Measurements from ENCODE around the gene ITGB3.

DNA sequence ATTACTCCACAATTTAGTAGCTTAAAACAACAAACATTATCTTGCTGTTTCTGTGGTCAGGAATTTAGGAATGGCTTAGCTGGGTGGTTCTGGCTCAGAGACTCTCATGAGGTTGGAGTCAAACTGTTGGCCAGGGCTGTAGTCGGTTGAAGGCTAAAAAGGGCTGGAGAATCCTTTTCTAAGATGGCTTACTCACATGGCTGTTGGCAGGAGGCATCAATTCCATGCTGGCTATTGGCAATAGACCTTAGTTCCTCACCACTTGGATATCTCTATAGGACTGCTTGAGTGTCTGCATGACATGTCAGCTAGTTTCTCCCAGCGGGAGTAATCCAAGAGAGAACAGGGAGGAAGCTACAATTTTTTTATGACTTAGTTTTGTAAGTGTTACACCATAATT, 63.5 kb downstream of the ITGB3 start:
- TF ChIP-seq FOSL1 (IDR thresholded peaks at IDR 0.05; ENCODE audit: low read depth) (no peak), EZH2phosphoT487 (IDR thresholded peaks at IDR 0.05; ENCODE audit: borderline replicate concordance) (no peak), ELF1 (IDR thresholded peaks at IDR 0.05; ENCODE audit: borderline replicate concordance, low read depth) (no peak), ZFX (IDR thresholded peaks at IDR 0.05) (no peak), ZNF274 (IDR thresholded peaks at IDR 0.05; ENCODE audit: low read depth, low read length) (no peak), EZH2 (IDR thresholded peaks at IDR 0.05) (no peak), POLR2AphosphoS5 (IDR thresholded peaks at IDR 0.05; ENCODE audit: low read depth, low read length) (no peak), POLR2A (IDR thresholded peaks at IDR 0.05; ENCODE audit: borderline replicate concordance, extremely low read depth, insufficient read depth, insufficient read length) (no peak), CEBPB (IDR thresholded peaks at IDR 0.05; ENCODE audit: low read depth) (no peak), SP1 (IDR thresholded peaks at IDR 0.05; ENCODE audit: low read depth) (no peak)
- TF ChIP-seq, protein P1, sequence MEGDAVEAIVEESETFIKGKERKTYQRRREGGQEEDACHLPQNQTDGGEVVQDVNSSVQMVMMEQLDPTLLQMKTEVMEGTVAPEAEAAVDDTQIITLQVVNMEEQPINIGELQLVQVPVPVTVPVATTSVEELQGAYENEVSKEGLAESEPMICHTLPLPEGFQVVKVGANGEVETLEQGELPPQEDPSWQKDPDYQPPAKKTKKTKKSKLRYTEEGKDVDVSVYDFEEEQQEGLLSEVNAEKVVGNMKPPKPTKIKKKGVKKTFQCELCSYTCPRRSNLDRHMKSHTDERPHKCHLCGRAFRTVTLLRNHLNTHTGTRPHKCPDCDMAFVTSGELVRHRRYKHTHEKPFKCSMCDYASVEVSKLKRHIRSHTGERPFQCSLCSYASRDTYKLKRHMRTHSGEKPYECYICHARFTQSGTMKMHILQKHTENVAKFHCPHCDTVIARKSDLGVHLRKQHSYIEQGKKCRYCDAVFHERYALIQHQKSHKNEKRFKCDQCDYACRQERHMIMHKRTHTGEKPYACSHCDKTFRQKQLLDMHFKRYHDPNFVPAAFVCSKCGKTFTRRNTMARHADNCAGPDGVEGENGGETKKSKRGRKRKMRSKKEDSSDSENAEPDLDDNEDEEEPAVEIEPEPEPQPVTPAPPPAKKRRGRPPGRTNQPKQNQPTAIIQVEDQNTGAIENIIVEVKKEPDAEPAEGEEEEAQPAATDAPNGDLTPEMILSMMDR (IDR thresholded peaks at IDR 0.05 in 2 of 3, conservative IDR thresholded peaks at IDR 0.05 in 1 of 3; ENCODE audit: borderline replicate concordance in 1 of 3, insufficient read depth in 1 of 3, low read depth in 2 of 3, low read length in 2 of 3) = no peak
- TF ChIP-seq, protein P2, sequence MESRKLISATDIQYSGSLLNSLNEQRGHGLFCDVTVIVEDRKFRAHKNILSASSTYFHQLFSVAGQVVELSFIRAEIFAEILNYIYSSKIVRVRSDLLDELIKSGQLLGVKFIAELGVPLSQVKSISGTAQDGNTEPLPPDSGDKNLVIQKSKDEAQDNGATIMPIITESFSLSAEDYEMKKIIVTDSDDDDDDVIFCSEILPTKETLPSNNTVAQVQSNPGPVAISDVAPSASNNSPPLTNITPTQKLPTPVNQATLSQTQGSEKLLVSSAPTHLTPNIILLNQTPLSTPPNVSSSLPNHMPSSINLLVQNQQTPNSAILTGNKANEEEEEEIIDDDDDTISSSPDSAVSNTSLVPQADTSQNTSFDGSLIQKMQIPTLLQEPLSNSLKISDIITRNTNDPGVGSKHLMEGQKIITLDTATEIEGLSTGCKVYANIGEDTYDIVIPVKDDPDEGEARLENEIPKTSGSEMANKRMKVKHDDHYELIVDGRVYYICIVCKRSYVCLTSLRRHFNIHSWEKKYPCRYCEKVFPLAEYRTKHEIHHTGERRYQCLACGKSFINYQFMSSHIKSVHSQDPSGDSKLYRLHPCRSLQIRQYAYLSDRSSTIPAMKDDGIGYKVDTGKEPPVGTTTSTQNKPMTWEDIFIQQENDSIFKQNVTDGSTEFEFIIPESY (IDR thresholded peaks at IDR 0.05; ENCODE audit: extremely low read depth, insufficient replicate concordance, low read length) = no peak
- TF ChIP-seq, protein P3, sequence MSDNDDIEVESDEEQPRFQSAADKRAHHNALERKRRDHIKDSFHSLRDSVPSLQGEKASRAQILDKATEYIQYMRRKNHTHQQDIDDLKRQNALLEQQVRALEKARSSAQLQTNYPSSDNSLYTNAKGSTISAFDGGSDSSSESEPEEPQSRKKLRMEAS (IDR thresholded peaks at IDR 0.05) = no peak

All from HCT116 (cell line).